Endothelial cell (in vitro differentiated cells): ENCODE data around the gene THSD4. TPM values are rescaled to one million over a fixed set of nuclear protein-coding genes. Genes with fewer than 3 reads are reported as not detected.

Experiments
- DNase-seq: peaks from one replicate; pipeline ENCODE4 v3.0.0; 2021; ENCODE audit warnings: low spot score
- H3K27ac Mint-ChIP-seq: one replicate; pipeline ENCODE4 v1.8.0; 2021; ENCODE audit warnings: mixed read lengths, inconsistent platforms; ENCODE audit not compliant: unreplicated experiment
- H3K27me3 Mint-ChIP-seq: one replicate; pipeline ENCODE4 v1.8.0; 2021; ENCODE audit warnings: mild to moderate bottlenecking, moderate library complexity, mixed read lengths, inconsistent platforms; ENCODE audit not compliant: unreplicated experiment
- H3K36me3 Mint-ChIP-seq: one replicate; pipeline ENCODE4 v1.8.0; 2021; ENCODE audit warnings: mild to moderate bottlenecking, low read depth, mixed read lengths, inconsistent platforms; ENCODE audit not compliant: unreplicated experiment
- H3K4me1 Mint-ChIP-seq: one replicate; pipeline ENCODE4 v1.8.0; 2021; ENCODE audit warnings: mild to moderate bottlenecking, mixed read lengths, inconsistent platforms; ENCODE audit not compliant: unreplicated experiment
- H3K4me3 Mint-ChIP-seq: one replicate; pipeline ENCODE4 v1.8.0; 2021; ENCODE audit warnings: mild to moderate bottlenecking, mixed read lengths, inconsistent platforms; ENCODE audit not compliant: unreplicated experiment
- H3K9me3 Mint-ChIP-seq: one replicate; pipeline ENCODE4 v1.8.0; 2021; ENCODE audit warnings: mixed read lengths, inconsistent platforms; ENCODE audit not compliant: unreplicated experiment
- total RNA-seq: library from RNA; stranded (reverse); fragmentation: NEBNext Ultra II Directional; extraction: Animal tissue kit (Norgen Biotek cat#: 25700); gene quantifications from one replicate; pipeline ENCODE4 v1.2.1, GENCODE V29; 2021; ENCODE audit not compliant: unreplicated experiment
- TF ChIP-seq, protein P1 (sequence below): fragments of 200-600 bp; sonication (generic); IDR thresholded peaks from one replicate; pipeline ENCODE4 v1.5.0; 2021; ENCODE audit warnings: antibody characterized with exemption; ENCODE audit not compliant: unreplicated experiment

THSD4 gene
- total RNA-seq, 1 donor from 2014 or later = 0.92 TPM

DNA sequence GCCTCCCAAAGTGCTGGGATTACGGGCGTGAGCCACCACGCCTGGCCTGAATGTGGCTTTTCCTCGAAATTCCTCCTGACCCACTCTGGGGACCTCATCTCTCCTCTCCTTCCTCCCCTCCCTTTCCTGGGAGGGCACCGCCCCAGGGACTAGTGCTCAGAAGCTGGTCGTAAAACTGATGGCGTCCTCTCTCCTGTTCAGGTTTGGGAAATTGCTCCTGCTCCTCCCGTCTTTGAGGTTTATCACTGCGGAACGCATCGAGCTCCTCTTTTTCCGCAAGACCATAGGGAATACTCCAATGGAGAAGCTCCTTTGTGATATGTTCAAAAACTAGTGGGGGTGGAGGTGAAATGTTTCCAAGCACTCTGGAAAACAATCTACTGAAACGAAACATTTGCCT is 702.1 kb downstream of the THSD4 start:
- H3K27me3 Mint-ChIP-seq = no peaks in the 10 kb centered on the region
- H3K36me3 Mint-ChIP-seq = peaks cover 20% of the 10 kb centered on the region
- TF ChIP-seq, protein P1, sequence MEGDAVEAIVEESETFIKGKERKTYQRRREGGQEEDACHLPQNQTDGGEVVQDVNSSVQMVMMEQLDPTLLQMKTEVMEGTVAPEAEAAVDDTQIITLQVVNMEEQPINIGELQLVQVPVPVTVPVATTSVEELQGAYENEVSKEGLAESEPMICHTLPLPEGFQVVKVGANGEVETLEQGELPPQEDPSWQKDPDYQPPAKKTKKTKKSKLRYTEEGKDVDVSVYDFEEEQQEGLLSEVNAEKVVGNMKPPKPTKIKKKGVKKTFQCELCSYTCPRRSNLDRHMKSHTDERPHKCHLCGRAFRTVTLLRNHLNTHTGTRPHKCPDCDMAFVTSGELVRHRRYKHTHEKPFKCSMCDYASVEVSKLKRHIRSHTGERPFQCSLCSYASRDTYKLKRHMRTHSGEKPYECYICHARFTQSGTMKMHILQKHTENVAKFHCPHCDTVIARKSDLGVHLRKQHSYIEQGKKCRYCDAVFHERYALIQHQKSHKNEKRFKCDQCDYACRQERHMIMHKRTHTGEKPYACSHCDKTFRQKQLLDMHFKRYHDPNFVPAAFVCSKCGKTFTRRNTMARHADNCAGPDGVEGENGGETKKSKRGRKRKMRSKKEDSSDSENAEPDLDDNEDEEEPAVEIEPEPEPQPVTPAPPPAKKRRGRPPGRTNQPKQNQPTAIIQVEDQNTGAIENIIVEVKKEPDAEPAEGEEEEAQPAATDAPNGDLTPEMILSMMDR = no peak
- H3K4me3 Mint-ChIP-seq = no peak overlapping the region
- H3K27ac Mint-ChIP-seq = no peak overlapping the region
- no peaks in the 10 kb centered on the region for H3K9me3 Mint-ChIP-seq
- DNase-seq = no peak
- no peaks in the 10 kb centered on the region for H3K4me1 Mint-ChIP-seq

DNA sequence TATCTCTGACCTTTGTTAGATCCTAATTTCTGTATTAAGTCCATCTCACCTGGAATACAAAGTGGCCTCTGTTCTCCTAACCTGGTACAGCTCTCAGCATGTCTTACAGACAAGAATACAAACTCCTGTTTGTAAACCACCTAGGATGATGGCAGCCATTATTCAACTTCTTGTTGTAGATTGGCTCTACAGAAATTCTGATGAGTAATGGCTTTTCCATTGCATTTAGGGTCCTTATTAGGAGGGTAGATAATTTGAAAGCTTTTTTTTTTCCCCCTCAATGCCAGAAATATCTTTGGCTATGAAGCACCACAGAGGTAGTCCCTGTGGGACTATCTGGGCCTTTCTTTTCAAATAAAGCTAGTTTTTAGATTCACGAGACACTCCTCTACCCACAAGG is 704.9 kb downstream of the THSD4 start:
- Mint-ChIP-seq H3K36me3 (peaks cover 35% of the 10 kb centered on the region), H3K4me3 (no peak overlapping the region), H3K27me3 (no peaks in the 10 kb centered on the region), H3K9me3 (no peaks in the 10 kb centered on the region), H3K4me1 (no peaks in the 10 kb centered on the region), H3K27ac (no peak overlapping the region)
- TF ChIP-seq, protein P1 = no peak
- DNase-seq = no peak

DNA sequence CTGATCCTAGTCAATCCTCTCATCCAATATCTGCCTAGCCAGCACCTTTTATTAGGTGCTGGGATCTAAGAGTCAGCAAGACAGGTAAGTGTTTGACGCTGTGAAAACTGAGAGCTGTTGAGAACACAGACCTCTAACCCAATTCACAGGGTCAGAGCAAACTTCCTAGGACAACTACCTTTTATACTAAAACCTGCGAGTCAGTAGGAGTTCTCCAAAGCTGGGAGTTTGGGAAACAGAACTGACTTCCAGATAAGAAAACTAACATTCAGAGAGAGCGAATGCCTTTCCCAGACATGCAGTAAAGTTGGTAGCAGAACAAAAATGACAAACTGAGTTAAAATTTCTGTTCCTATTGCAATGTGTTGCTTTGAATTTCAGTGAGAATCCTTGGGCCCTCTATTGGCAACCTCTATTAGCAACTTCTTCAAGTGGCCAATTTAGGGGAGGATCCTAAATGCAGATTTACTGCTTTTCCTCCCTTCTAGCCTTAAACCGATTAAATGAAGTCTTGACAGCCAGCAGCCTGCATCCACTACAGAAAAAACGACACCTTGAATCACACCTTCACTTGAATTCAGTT is 706.4 kb downstream of the THSD4 start:
- Mint-ChIP-seq H3K4me3 (no peak overlapping the region), H3K9me3 (no peaks in the 10 kb centered on the region), H3K27ac (no peak overlapping the region), H3K4me1 (no peaks in the 10 kb centered on the region), H3K36me3 (peaks cover 35% of the 10 kb centered on the region), H3K27me3 (no peaks in the 10 kb centered on the region)
- DNase-seq = no peak
- TF ChIP-seq, protein P1 = no peak

DNA sequence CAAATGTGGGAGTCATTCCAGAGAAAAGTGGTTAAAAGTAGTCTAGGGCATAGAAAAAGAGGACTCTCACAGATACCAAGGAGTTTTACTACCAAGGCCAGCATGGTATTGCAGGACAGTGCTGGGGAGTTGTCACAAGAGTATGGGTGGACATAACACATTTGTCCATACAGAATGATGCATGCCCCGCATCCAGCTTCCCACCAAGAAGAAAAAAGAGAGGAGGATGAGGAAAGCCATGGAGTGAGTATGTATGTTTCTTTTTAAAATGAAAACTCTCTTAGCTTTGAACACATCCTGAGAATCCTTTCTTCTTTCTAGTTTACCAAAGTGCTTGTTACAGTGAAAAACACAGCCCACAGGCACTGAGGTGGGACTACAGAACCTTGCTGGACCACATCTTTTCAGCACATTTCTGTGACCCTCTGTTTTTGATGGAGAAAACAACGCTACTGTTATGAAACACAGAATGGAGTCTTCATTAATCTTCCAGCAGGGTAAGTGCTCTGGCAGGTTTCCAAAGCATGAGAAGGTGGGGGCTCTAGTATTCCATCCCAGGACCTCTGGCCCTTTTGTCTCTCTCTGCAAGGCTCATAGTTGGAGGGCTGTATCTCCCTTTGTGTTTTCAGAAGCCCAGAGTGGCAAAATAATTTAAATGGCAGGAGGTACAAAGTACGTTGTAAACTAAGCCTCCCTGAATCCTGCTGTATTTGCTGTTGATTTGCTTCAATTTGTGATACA is 707.8 kb downstream of the THSD4 start:
- H3K9me3 Mint-ChIP-seq = no peaks in the 10 kb centered on the region
- no peaks in the 10 kb centered on the region for H3K4me1 Mint-ChIP-seq
- no peak overlapping the region for H3K27ac Mint-ChIP-seq
- H3K4me3 Mint-ChIP-seq = no peak overlapping the region
- peaks cover 34% of the 10 kb centered on the region for H3K36me3 Mint-ChIP-seq
- DNase-seq = no peak
- TF ChIP-seq, protein P1 = no peak
- H3K27me3 Mint-ChIP-seq = no peaks in the 10 kb centered on the region

DNA sequence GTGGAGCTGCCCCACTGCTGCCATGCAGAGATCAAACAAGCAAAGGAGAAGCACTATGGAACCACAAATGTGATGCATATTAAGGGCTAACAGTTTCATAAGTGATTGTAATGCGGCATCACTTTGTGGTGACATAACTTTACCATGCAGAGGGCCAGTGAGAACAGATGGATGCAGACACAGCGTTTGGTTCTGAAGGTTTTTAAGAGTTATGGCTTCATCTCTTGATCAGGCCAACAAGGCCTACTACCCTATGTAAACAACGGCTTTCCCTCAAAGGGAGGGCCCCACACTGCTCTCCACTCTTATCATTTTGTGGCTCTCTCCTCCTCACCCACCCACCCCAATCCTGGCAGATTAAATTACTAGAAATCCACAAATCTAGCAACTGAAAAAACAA is 708.5 kb downstream of the THSD4 start:
- Mint-ChIP-seq H3K4me3 (no peak overlapping the region), H3K9me3 (no peaks in the 10 kb centered on the region), H3K27ac (no peak overlapping the region), H3K4me1 (no peaks in the 10 kb centered on the region), H3K27me3 (no peaks in the 10 kb centered on the region), H3K36me3 (peaks cover 39% of the 10 kb centered on the region)
- DNase-seq = no peak
- TF ChIP-seq, protein P1 = no peak
